ENCODE results near the gene ST13. TPM values are rescaled to one million over a fixed set of nuclear protein-coding genes. Genes with fewer than 3 reads are reported as not detected.
A peak's percentile ranks its signal among the peaks of the same experiment; 100 is the strongest.
"Not testable (repeated sequence)": the region's sequence is repeated elsewhere in the genome, so short reads cannot be mapped to it uniquely, and the experiment has no call there.

Gene ST13
- total RNA-seq, 3 donors from 2014 or later = 162 to 248 (median 190) TPM

DNA sequence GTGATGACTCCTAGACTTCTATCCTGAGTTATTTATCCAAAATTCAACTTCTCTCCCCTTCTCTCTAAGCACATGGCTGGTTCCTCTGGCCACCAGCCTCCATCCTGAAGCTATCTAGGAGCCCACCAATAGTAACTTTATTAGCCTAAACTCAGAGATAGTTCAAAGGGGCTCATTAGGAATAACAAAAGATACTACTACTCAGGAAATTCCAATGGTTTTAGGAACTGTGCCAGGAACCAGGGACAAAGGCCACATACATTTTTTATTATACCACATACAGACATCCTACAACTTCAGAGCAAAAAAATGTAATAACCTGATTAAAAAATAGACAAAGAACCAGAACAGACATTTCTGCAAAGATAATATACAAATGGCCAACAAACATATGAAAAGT is 65.2 kb downstream of the ST13 start:
- TF ChIP-seq, protein P1, sequence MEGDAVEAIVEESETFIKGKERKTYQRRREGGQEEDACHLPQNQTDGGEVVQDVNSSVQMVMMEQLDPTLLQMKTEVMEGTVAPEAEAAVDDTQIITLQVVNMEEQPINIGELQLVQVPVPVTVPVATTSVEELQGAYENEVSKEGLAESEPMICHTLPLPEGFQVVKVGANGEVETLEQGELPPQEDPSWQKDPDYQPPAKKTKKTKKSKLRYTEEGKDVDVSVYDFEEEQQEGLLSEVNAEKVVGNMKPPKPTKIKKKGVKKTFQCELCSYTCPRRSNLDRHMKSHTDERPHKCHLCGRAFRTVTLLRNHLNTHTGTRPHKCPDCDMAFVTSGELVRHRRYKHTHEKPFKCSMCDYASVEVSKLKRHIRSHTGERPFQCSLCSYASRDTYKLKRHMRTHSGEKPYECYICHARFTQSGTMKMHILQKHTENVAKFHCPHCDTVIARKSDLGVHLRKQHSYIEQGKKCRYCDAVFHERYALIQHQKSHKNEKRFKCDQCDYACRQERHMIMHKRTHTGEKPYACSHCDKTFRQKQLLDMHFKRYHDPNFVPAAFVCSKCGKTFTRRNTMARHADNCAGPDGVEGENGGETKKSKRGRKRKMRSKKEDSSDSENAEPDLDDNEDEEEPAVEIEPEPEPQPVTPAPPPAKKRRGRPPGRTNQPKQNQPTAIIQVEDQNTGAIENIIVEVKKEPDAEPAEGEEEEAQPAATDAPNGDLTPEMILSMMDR (IDR thresholded peaks at IDR 0.05) = no peak
- TF ChIP-seq POLR2A (IDR thresholded peaks at IDR 0.05) (no peak), POLR2AphosphoS5 (IDR thresholded peaks at IDR 0.05) (no peak)
- no peak for DNase-seq (ENCODE audit: low spot score in 2 of 2)
- H3K27me3 ChIP-seq = no peaks in the 10 kb centered on the region
- no peaks in the 10 kb centered on the region for H3K9me3 ChIP-seq
- intact Hi-C loops (cut with DNase I; ENCODE audit: low total_unique reads) = no loop called here
- H3K4me3 ChIP-seq = no peak overlapping the region
- no peaks in the 10 kb centered on the region for H3K4me1 ChIP-seq
- no peak overlapping the region for H3K27ac ChIP-seq
- H3K36me3 ChIP-seq = no peaks in the 10 kb centered on the region

DNA sequence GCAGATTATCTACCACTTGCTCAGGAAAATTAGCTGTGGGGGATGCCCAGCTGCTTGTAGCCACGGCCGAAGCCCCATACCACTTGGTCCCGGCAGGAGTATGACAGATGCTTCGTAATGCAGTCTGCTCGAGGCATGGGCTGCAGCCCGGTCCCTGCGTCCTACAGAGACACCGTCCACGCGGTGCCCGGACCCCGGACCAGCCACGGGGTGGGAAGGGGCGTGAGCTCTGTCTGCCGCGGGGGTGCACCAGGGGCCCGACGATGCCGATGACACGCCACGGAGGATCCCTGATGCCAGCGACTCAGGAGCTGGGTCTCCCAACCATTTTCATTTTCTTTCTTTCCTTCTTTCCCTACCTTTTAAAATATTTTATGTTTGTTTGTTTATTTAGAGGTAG is 67.3 kb downstream of the ST13 start:
- DNase-seq (ENCODE audit: low spot score in 2 of 2) = no peak
- H3K4me3 ChIP-seq = no peak overlapping the region
- H3K27ac ChIP-seq = no peak overlapping the region
- H3K9me3 ChIP-seq = no peaks in the 10 kb centered on the region
- no peaks in the 10 kb centered on the region for H3K4me1 ChIP-seq
- H3K36me3 ChIP-seq = no peaks in the 10 kb centered on the region
- no peaks in the 10 kb centered on the region for H3K27me3 ChIP-seq
- intact Hi-C loops (cut with DNase I; ENCODE audit: low total_unique reads) = no loop called here
- TF ChIP-seq, protein P1 (IDR thresholded peaks at IDR 0.05) = no peak
- TF ChIP-seq POLR2A (IDR thresholded peaks at IDR 0.05) = no peak
- TF ChIP-seq POLR2AphosphoS5 (IDR thresholded peaks at IDR 0.05) = no peak

DNA sequence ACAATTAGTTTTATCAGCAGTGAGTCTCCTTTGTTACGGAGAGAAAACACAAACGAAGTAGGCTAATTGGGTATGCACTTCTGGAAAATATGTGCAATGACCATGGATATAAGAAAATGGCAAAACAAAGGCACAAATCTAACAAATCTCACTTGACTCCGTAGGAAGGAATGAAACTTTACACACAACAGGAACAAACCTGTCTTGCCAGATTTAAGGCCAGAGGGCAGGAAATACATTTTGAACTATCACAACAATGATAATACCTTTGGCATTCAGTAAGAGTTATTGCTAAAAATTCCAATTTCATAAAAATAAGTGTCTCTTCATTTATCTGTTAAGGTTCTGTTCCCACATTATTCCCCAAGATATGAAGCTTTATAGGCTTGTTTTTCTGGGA is 73.9 kb downstream of the ST13 start:
- Histone ChIP-seq H3K36me3 (no peaks in the 10 kb centered on the region), H3K4me3 (no peak overlapping the region), H3K9me3 (no peaks in the 10 kb centered on the region), H3K4me1 (no peaks in the 10 kb centered on the region), H3K27ac (peak overlapping the region; percentile 70), H3K27me3 (no peaks in the 10 kb centered on the region)
- no peak for DNase-seq (ENCODE audit: low spot score in 2 of 2)
- TF ChIP-seq, protein P1 (IDR thresholded peaks at IDR 0.05) = no peak
- TF ChIP-seq POLR2AphosphoS5 (IDR thresholded peaks at IDR 0.05) (no peak), POLR2A (IDR thresholded peaks at IDR 0.05) (no peak)
- intact Hi-C loops (cut with DNase I; ENCODE audit: low total_unique reads) = no loop called here

DNA sequence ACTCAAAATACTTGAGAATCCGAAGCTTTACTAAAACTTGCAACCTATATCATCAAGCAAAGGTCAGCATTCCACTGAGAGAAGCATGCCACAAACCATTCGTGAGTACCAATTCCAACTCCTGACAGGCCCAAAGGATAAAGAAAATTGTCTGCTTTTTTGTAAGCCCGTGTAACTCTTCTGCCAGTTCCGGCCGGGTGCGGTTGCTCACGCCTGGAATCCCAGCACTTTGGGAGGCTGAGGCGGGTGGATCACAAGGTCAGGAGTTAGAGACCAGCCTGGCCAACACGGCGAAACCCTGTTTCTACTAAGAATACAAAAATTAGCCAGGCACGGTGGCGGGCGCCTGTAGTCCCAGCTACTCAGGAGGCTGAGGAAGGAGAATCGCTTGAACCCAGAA is 74.7 kb downstream of the ST13 start:
- intact Hi-C loops (cut with DNase I; ENCODE audit: low total_unique reads); H3K27me3 ChIP-seq: not testable (repeated sequence)

More for the DNA sequence above, 74.7 kb downstream of the ST13 start:
- H3K27ac ChIP-seq = peak overlapping the region; percentile 2 to 70
- not testable (repeated sequence) for H3K9me3 ChIP-seq; DNase-seq (ENCODE audit: low spot score in 2 of 2); H3K36me3 ChIP-seq; H3K4me1 ChIP-seq; H3K4me3 ChIP-seq

Other genes starting within 250 kb of the ST13 start
- 10 to 100 TPM; 47.0 to 69.2 (median 65.7) TPM for gene MRTFA, start 219.9 kb downstream of the ST13 start, total RNA-seq
- gene MCHR1, start 177.2 kb downstream of the ST13 start, total RNA-seq = not detected
- gene SLC25A17, start 37.3 kb downstream of the ST13 start, total RNA-seq = 10 to 100 TPM; 18.1 to 23.3 (median 19.0) TPM
- gene XPNPEP3, start 509 bp upstream of the ST13 start, total RNA-seq = 10 to 100 TPM; 11.5 to 13.8 (median 12.0) TPM
- gene DNAJB7, start 5.5 kb upstream of the ST13 start, total RNA-seq = not detected
- 10 to 100 TPM; 30.4 to 42.7 (median 39.3) TPM for gene RBX1, start 94.7 kb upstream of the ST13 start, total RNA-seq
- gene EP300, start 236.0 kb upstream of the ST13 start, total RNA-seq = 100 to 1,000 TPM in 1 of 3 donors, 10 to 100 TPM in 2; 50.5 to 118 (median 56.2) TPM